HG02610 (cell line): Measurements from ENCODE around the gene PPP1R2C.

Experiments used
- ATAC-seq: cut with Tn5 transposase; IDR thresholded peaks from one replicate; pipeline ENCODE4 v1.9.1; 2021; ENCODE audit warnings: mild to moderate bottlenecking, moderate library complexity; ENCODE audit not compliant: unreplicated experiment

Gene PPP1R2C

GRCh38 chrX:42751573-42751972 lies 26.4 kb downstream of the PPP1R2C start:
- no peak for ATAC-seq

- no peak for ATAC-seq
These were observed 29.7 kb downstream of the PPP1R2C start for GRCh38 chrX:42748067-42748850.

- no peak for ATAC-seq
These were observed 31.4 kb downstream of the PPP1R2C start for GRCh38 chrX:42746606-42747005.

GRCh38 chrX:42740456-42740855 lies 37.5 kb downstream of the PPP1R2C start:
- no peak for ATAC-seq

- ATAC-seq = no peak
These were observed 38.2 kb downstream of the PPP1R2C start for GRCh38 chrX:42739741-42740140.

GRCh38 chrX:42739258-42739657 lies 38.7 kb downstream of the PPP1R2C start:
- no peak for ATAC-seq

GRCh38 chrX:42738552-42738951 lies 39.4 kb downstream of the PPP1R2C start:
- no peak for ATAC-seq

GRCh38 chrX:42735250-42735649 lies 42.7 kb downstream of the PPP1R2C start:
- no peak for ATAC-seq

GRCh38 chrX:42732506-42732905 lies 45.5 kb downstream of the PPP1R2C start:
- ATAC-seq = no peak
